ENCODE data around the gene WDR73. TPM values are rescaled to one million over a fixed set of nuclear protein-coding genes. Genes with fewer than 3 reads are reported as not detected.
A peak's percentile ranks its signal among the peaks of the same experiment; 100 is the strongest.

The WDR73 gene
- total and polyA plus RNA-seq, 2 of the 4 experiments (the other 2 are of a cell fraction): 21.5 to 25.5 TPM

DNA sequence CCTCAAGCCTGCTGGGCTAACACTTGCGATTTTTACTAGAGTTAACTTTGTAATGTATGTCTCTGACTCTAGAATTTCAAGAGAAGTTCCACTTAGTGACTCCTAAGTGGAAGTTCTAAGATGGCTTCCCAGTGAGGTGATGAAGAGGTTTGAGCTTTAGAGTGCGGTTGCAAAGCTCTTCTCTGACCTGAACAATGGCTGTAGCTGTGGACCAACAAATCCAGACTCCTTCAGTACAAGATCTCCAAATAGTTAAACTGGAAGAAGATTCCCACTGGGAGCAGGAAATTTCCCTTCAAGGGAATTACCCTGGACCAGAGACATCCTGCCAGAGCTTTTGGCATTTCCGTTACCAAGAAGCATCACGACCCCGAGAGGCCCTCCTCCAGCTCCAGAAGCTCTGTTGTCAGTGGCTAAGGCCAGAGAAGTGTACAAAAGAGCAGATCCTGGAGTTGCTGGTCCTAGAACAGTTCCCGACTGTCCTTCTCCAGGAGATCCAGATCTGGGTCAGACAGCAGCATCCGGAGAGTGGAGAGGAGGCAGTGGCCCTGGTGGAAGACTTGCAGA lies 22.3 kb downstream of the WDR73 start:
- Histone ChIP-seq H2BK120ac (ENCODE audit: low read depth, low read length) (peak overlapping the region; percentile 39), H4K91ac (ENCODE audit: insufficient read depth, low read depth, low read length) (peak overlapping the region; percentile 77), H3K79me1 (ENCODE audit: low read depth in 1 of 2, low read length in 2 of 2) (peaks cover 21 to 38% of the 10 kb centered on the region in 2 experiments), H2AFZ (replicated peaks; ENCODE audit: low read length, poor library complexity) (peak overlapping the region; percentile 95), H4K5ac (ENCODE audit: low read depth, low read length) (peak overlapping the region; percentile 96), H3K56ac (ENCODE audit: extremely low read depth, insufficient read depth, low read length) (peak overlapping the region; percentile 75; the same call in 1 of the 2 replicates), H2AK5ac (ENCODE audit: low read depth, low read length) (peak overlapping the region; percentile 35), H3K9me1 (ENCODE audit: insufficient read depth, low read length) (peaks cover 16% of the 10 kb centered on the region), H3K4me2 (ENCODE audit: low read depth, low read length) (peak overlapping the region; percentile 91), H3K27me3 (ENCODE audit: control insufficient read depth, insufficient read depth, low read length) (no peaks in the 10 kb centered on the region), H3K36me3 (ENCODE audit: control insufficient read depth, insufficient read depth, low read length) (peaks cover 6% of the 10 kb centered on the region), H3K4me1 (ENCODE audit: control insufficient read depth, insufficient read depth, low read length) (peaks cover 11% of the 10 kb centered on the region), H2BK5ac (ENCODE audit: low read depth, low read length, poor library complexity, severe bottlenecking) (peak overlapping the region; percentile 84), H3K9me3 (ENCODE audit: control insufficient read depth, insufficient read depth, low read length) (no peaks in the 10 kb centered on the region), H3K18ac (ENCODE audit: low read depth, low read length) (peak overlapping the region; percentile 79), H4K20me1 (ENCODE audit: insufficient read depth, low read length) (peaks cover 7% of the 10 kb centered on the region; the same call in 1 of the 2 replicates), H2BK20ac (ENCODE audit: low read depth, low read length) (no peak overlapping the region), H2AK9ac (replicated peaks; ENCODE audit: low read depth, low read length, poor library complexity) (peak overlapping the region; percentile 63), H3K14ac (replicated peaks; ENCODE audit: low read depth, low read length) (peak overlapping the region; percentile 91), H2BK15ac (ENCODE audit: low read depth, low read length) (no peak overlapping the region; the same call in 2 of the 3 replicates), H3K23ac (ENCODE audit: low read depth, low read length) (peak overlapping the region; percentile 55), H4K8ac (ENCODE audit: low read depth in 2 of 2, low read length in 2 of 2) (peak overlapping the region; percentile 97 to 98), H3K27ac (ENCODE audit: insufficient read depth, low read length) (peak overlapping the region; percentile 87), H3K4ac (ENCODE audit: low read depth, low read length) (peak overlapping the region; percentile 93), H3K4me3 (ENCODE audit: insufficient read depth, low read depth, low read length) (peak overlapping the region; percentile 81), H3K9ac (ENCODE audit: low read depth, low read length) (peak overlapping the region; percentile 81)
- TSS peak; percentile 74 for BruUV-seq (replicated peaks)
- ChIA-PET CTCF (interaction anchor here (1.2 to 1.5 kb wide), 2 partner anchors 32 to 44 kb away, joined by 3 to 5 read pairs; no protein-coding TSS in a partner anchor), POLR2A (ENCODE audit: unreplicated experiment) (interaction anchor here (1.1 kb wide), 1 partner anchor 22 kb away, joined by 3 read pairs; no protein-coding TSS in a partner anchor)
- TF ChIP-seq CHD1 (IDR thresholded peaks at IDR 0.05; ENCODE audit: low read depth, low read length) (no peak), CEBPB (IDR thresholded peaks at IDR 0.05; ENCODE audit: low read depth, low read length) (no peak), ELK1 (IDR thresholded peaks at IDR 0.05; ENCODE audit: borderline replicate concordance, low read depth, low read length) (no peak), RCOR1 (IDR thresholded peaks at IDR 0.05; ENCODE audit: insufficient replicate concordance, low read length) (no peak)
- dilution Hi-C loops (cut with HindIII; ENCODE audit: low sequenced_read_pairs, unreplicated experiment) (no loop called here), intact Hi-C loops (cut with micrococcal nuclease) (loop anchor here (2.0 to 10.0 kb wide), 2 partner anchors 31 to 47 kb away; partner anchors contain the start of gene ZSCAN2), in situ Hi-C loops (cut with MboI; ENCODE audit: low sequenced_read_pairs) (no loop called here)
- ATAC-seq (ENCODE audit: low read depth) (peak; percentile 1; the same call in 1 of the 2 replicates), DNase-seq (peak; percentile 14)
- 83% methylated on average over 1 of the region's 7 CpGs; no CpG with 5 or more reads in 1 of the 2 experiments for WGBS, 2 experiments (ENCODE audit: extremely low coverage in 2 of 2, insufficient read length in 1 of 2)
